ENCODE data around the gene ZNF536. TPM values are rescaled to one million over a fixed set of nuclear protein-coding genes. Genes with fewer than 3 reads are reported as not detected.

Gene ZNF536
- total RNA-seq, 1 experiment from 2014 or later, result not detected

GRCh38 chr19:30564551-30565011, 192.4 kb downstream of the ZNF536 start:
- H3K4me3 Mint-ChIP-seq, result peak overlapping the region in 1 of 2 experiments; percentile 7; a peak in 2 of 5 replicates
- TF ChIP-seq CTCF (conservative IDR thresholded peaks at IDR 0.05), result no peak
- H3K9me3 ChIP-seq (ENCODE audit: control insufficient read depth, low read depth, low read length), result no peaks in the 10 kb centered on the region
- no peaks in the 10 kb centered on the region for H3K27me3 ChIP-seq (ENCODE audit: insufficient read depth, low read length)
- no peak overlapping the region for H2BK12ac ChIP-seq (ENCODE audit: insufficient read length, low read depth, low read length)
- H4K5ac ChIP-seq (ENCODE audit: insufficient read length, low read depth, low read length), result no peak overlapping the region
- H3K23ac ChIP-seq (ENCODE audit: insufficient read length, low read depth, low read length), result no peak overlapping the region
- H3K9ac ChIP-seq (ENCODE audit: extremely low read depth, insufficient read length, low read length), result no peak overlapping the region
- H4K8ac ChIP-seq (replicated peaks; ENCODE audit: insufficient read length, low read depth, low read length), result no peak overlapping the region
- peaks cover 7% of the 10 kb centered on the region for H3K27me3 Mint-ChIP-seq (ENCODE audit: low read depth)
- H3K79me1 ChIP-seq (ENCODE audit: insufficient read depth, low read depth, low read length, poor library complexity, severe bottlenecking), result no peaks in the 10 kb centered on the region
- no peak overlapping the region for H3K4ac ChIP-seq (ENCODE audit: low read depth, low read length)
- H3K36me3 Mint-ChIP-seq (ENCODE audit: insufficient read depth in 1 of 3, low read depth in 3 of 3), result no peaks in the 10 kb centered on the region
- H3T11ph ChIP-seq (ENCODE audit: low read length), result no peak overlapping the region
- no peak overlapping the region for H2BK15ac ChIP-seq (ENCODE audit: low read depth, low read length)
- DNase-seq, result peak; percentile 42
- no peak overlapping the region for H2BK5ac ChIP-seq (ENCODE audit: insufficient read length, low read length)
- no peak overlapping the region for H4K91ac ChIP-seq (ENCODE audit: insufficient read length, low read depth, low read length)
- WGBS (ENCODE audit: extremely low coverage, insufficient read length, low lambda C conversion rate), result no CpG with 5 or more reads among the region's 11 CpGs
- H3K18ac ChIP-seq (ENCODE audit: insufficient read length, low read depth, low read length), result no peak overlapping the region
- H2BK20ac ChIP-seq (ENCODE audit: low read depth, low read length, poor library complexity, severe bottlenecking), result no peak overlapping the region
- H3K56ac ChIP-seq (ENCODE audit: insufficient read length, low read depth, low read length), result no peak overlapping the region
- H3K4me1 Mint-ChIP-seq, result peaks cover 48 to 49% of the 10 kb centered on the region in 2 experiments
- no peak overlapping the region for H3K14ac ChIP-seq (ENCODE audit: insufficient read depth, low read length)
- no peaks in the 10 kb centered on the region for H3K79me2 ChIP-seq (ENCODE audit: insufficient read depth, low read length)
- no peak overlapping the region for H2BK120ac ChIP-seq (ENCODE audit: low read depth, low read length, poor library complexity, severe bottlenecking)
- H4K20me1 ChIP-seq (ENCODE audit: control insufficient read depth, insufficient read depth, insufficient read length), result no peaks in the 10 kb centered on the region
- no peak overlapping the region for H2AFZ ChIP-seq (ENCODE audit: low read length)
- no peak overlapping the region for H2AK5ac ChIP-seq (ENCODE audit: insufficient read length, low read length)
- no peaks in the 10 kb centered on the region for H3K23me2 ChIP-seq (ENCODE audit: insufficient read length, low read depth, low read length, poor library complexity, severe bottlenecking)
- H3K27ac ChIP-seq (ENCODE audit: insufficient read length, low read depth, low read length), result no peak overlapping the region
- H3K4me1 ChIP-seq (ENCODE audit: insufficient read depth, low read length), result peaks cover 4% of the 10 kb centered on the region; the same call in 1 of the 2 replicates
- no peak overlapping the region for H3K4me2 ChIP-seq (ENCODE audit: insufficient read depth, insufficient read length, low read length)
- no peaks in the 10 kb centered on the region; a peak in 1 of 5 replicates for H3K9me3 Mint-ChIP-seq
- H3K27ac Mint-ChIP-seq, result peak overlapping the region in 1 of 3 experiments; percentile 40; a peak in 2 of 7 replicates

All from H9 (cell line).